ENCODE results near the gene GPR137.
"Not testable (repeated sequence)": the region's sequence is repeated elsewhere in the genome, so short reads cannot be mapped to it uniquely, and the experiment has no call there.

GPR137 gene

GRCh38 chr11:64318766-64319761, 33.4 kb downstream of the GPR137 start:
- H3K9me3 ChIP-seq (ENCODE audit: control insufficient read depth in 5 of 5, low read length in 5 of 5), result no peaks in the 10 kb centered on the region
- H3K4me3 ChIP-seq (ENCODE audit: low read depth in 1 of 5, low read length in 5 of 5), result peak overlapping the region; percentile 74 to 91 (median 88)
- H3K27me3 ChIP-seq (ENCODE audit: control insufficient read depth in 5 of 5, insufficient read depth in 4 of 5, low read length in 5 of 5), result no peaks in the 10 kb centered on the region
- peak overlapping the region in 4 of 5 donors; percentile 38 to 94 (median 78) for H3K9ac ChIP-seq (ENCODE audit: low read length in 5 of 5)
- peaks cover 0 to 39% (median 26%) of the 10 kb centered on the region in 5 donors for H3K4me1 ChIP-seq (ENCODE audit: control insufficient read depth in 5 of 5, insufficient read depth in 5 of 5, low read length in 5 of 5)
- peaks cover 0 to 57% (median 44%) of the 10 kb centered on the region in 5 donors for H3K36me3 ChIP-seq (ENCODE audit: control insufficient read depth in 5 of 5, insufficient read depth in 5 of 5, low read length in 5 of 5)
- peak overlapping the region; percentile 99 for H3K27ac ChIP-seq (ENCODE audit: low read depth, low read length)

DNA sequence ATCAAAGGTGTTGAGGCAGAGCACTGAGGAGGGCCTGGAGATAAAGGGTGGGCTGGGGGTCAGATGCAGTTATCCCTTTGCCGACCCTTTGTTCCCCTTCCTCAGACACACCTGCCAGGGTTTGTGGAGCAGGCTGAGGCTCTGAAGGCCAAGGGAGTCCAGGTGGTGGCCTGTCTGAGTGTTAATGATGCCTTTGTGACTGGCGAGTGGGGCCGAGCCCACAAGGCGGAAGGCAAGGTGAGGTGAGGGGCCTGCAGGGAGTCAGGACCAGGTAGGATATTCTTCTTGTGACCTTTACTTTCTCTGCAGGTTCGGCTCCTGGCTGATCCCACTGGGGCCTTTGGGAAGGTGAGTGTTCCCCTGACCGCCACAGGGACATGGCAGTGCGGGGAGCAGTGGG, 34.9 kb downstream of the GPR137 start:
- no peak overlapping the region for H3K27ac ChIP-seq (ENCODE audit: low read depth, low read length)
- peaks cover 0 to 33% (median 21%) of the 10 kb centered on the region in 5 donors for H3K4me1 ChIP-seq (ENCODE audit: control insufficient read depth in 5 of 5, insufficient read depth in 5 of 5, low read length in 5 of 5)
- no peak overlapping the region for H3K9ac ChIP-seq (ENCODE audit: low read length in 5 of 5)

GRCh38 chr11:64321026-64321425, 35.4 kb downstream of the GPR137 start:
- Histone ChIP-seq H3K4me1 (ENCODE audit: control insufficient read depth in 5 of 5, insufficient read depth in 5 of 5, low read length in 5 of 5) (peaks cover 0 to 32% (median 21%) of the 10 kb centered on the region in 5 donors), H3K27ac (ENCODE audit: low read depth, low read length) (no peak overlapping the region), H3K9ac (ENCODE audit: low read length in 5 of 5) (no peak overlapping the region)

More for the DNA sequence above, 34.9 kb downstream of the GPR137 start:
- Histone ChIP-seq H3K36me3 (ENCODE audit: control insufficient read depth in 5 of 5, insufficient read depth in 5 of 5, low read length in 5 of 5) (peaks cover 0 to 42% (median 29%) of the 10 kb centered on the region in 5 donors), H3K4me3 (ENCODE audit: low read depth in 1 of 5, low read length in 5 of 5) (no peak overlapping the region), H3K9me3 (ENCODE audit: control insufficient read depth in 5 of 5, low read length in 5 of 5) (no peaks in the 10 kb centered on the region), H3K27me3 (ENCODE audit: control insufficient read depth in 5 of 5, insufficient read depth in 4 of 5, low read length in 5 of 5) (no peaks in the 10 kb centered on the region)

DNA sequence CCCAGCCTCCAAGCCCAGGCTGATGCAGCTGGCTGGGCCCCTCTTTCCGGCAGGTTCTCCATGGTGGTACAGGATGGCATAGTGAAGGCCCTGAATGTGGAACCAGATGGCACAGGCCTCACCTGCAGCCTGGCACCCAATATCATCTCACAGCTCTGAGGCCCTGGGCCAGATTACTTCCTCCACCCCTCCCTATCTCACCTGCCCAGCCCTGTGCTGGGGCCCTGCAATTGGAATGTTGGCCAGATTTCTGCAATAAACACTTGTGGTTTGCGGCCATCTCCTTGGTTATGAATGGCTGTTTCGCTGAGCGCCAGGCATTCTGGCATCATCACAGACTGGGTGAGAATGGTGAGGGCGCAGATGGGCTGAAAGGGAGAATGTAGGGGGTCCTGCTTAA, 35.9 kb downstream of the GPR137 start:
- Histone ChIP-seq H3K36me3 (ENCODE audit: control insufficient read depth in 5 of 5, insufficient read depth in 5 of 5, low read length in 5 of 5) (peaks cover 0 to 35% (median 24%) of the 10 kb centered on the region in 5 donors), H3K9me3 (ENCODE audit: control insufficient read depth in 5 of 5, low read length in 5 of 5) (no peaks in the 10 kb centered on the region), H3K27me3 (ENCODE audit: control insufficient read depth in 5 of 5, insufficient read depth in 4 of 5, low read length in 5 of 5) (no peaks in the 10 kb centered on the region), H3K27ac (ENCODE audit: low read depth, low read length) (no peak overlapping the region), H3K9ac (ENCODE audit: low read length in 5 of 5) (no peak overlapping the region), H3K4me1 (ENCODE audit: control insufficient read depth in 5 of 5, insufficient read depth in 5 of 5, low read length in 5 of 5) (peaks cover 0 to 27% (median 21%) of the 10 kb centered on the region in 5 donors), H3K4me3 (ENCODE audit: low read depth in 1 of 5, low read length in 5 of 5) (no peak overlapping the region)

More at GRCh38 chr11:64321026-64321425, 35.4 kb downstream of the GPR137 start:
- no peaks in the 10 kb centered on the region for H3K27me3 ChIP-seq (ENCODE audit: control insufficient read depth in 5 of 5, insufficient read depth in 4 of 5, low read length in 5 of 5)
- H3K9me3 ChIP-seq (ENCODE audit: control insufficient read depth in 5 of 5, low read length in 5 of 5), result no peaks in the 10 kb centered on the region
- no peak overlapping the region for H3K4me3 ChIP-seq (ENCODE audit: low read depth in 1 of 5, low read length in 5 of 5)
- peaks cover 0 to 37% (median 27%) of the 10 kb centered on the region in 5 donors for H3K36me3 ChIP-seq (ENCODE audit: control insufficient read depth in 5 of 5, insufficient read depth in 5 of 5, low read length in 5 of 5)

- H3K9ac ChIP-seq (ENCODE audit: low read length in 5 of 5), result no peak overlapping the region
- H3K27ac ChIP-seq (ENCODE audit: low read depth, low read length), result no peak overlapping the region
- peaks cover 0 to 35% (median 24%) of the 10 kb centered on the region in 5 donors for H3K36me3 ChIP-seq (ENCODE audit: control insufficient read depth in 5 of 5, insufficient read depth in 5 of 5, low read length in 5 of 5)
- H3K4me3 ChIP-seq (ENCODE audit: low read depth in 1 of 5, low read length in 5 of 5), result no peak overlapping the region
- no peaks in the 10 kb centered on the region for H3K9me3 ChIP-seq (ENCODE audit: control insufficient read depth in 5 of 5, low read length in 5 of 5)
- H3K27me3 ChIP-seq (ENCODE audit: control insufficient read depth in 5 of 5, insufficient read depth in 4 of 5, low read length in 5 of 5), result no peaks in the 10 kb centered on the region
- H3K4me1 ChIP-seq (ENCODE audit: control insufficient read depth in 5 of 5, insufficient read depth in 5 of 5, low read length in 5 of 5), result peaks cover 0 to 15% (median 15%) of the 10 kb centered on the region in 5 donors
Measured at GRCh38 chr11:64322925-64323260, 37.2 kb downstream of the GPR137 start.

DNA sequence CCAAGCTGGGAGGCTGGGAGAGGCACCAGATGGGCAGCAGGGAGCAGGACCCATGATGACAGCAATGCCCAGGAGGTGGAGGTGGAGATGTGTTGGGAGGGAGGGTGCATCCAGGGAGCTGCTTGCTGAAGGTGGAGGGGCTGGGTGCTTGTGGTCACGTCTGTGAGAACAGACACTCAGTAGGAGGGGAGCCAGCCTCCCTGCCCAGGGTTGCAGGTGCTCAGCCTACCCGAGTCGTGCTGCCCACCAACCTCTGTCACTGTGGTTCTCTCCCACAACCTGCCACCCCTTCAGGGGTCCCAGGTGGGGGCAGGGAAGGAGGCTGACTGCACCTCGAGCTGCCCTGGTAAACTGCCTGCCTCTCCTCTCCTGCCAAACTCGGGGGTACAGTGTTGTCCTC, 37.7 kb downstream of the GPR137 start:
- Histone ChIP-seq H3K27ac (ENCODE audit: low read depth, low read length) (no peak overlapping the region), H3K27me3 (ENCODE audit: control insufficient read depth in 5 of 5, insufficient read depth in 4 of 5, low read length in 5 of 5) (no peaks in the 10 kb centered on the region), H3K4me1 (ENCODE audit: control insufficient read depth in 5 of 5, insufficient read depth in 5 of 5, low read length in 5 of 5) (peaks cover 0 to 13% (median 13%) of the 10 kb centered on the region in 5 donors), H3K9ac (ENCODE audit: low read length in 5 of 5) (no peak overlapping the region), H3K4me3 (ENCODE audit: low read depth in 1 of 5, low read length in 5 of 5) (no peak overlapping the region), H3K9me3 (ENCODE audit: control insufficient read depth in 5 of 5, low read length in 5 of 5) (no peaks in the 10 kb centered on the region), H3K36me3 (ENCODE audit: control insufficient read depth in 5 of 5, insufficient read depth in 5 of 5, low read length in 5 of 5) (peaks cover 0 to 35% (median 24%) of the 10 kb centered on the region in 5 donors)

DNA sequence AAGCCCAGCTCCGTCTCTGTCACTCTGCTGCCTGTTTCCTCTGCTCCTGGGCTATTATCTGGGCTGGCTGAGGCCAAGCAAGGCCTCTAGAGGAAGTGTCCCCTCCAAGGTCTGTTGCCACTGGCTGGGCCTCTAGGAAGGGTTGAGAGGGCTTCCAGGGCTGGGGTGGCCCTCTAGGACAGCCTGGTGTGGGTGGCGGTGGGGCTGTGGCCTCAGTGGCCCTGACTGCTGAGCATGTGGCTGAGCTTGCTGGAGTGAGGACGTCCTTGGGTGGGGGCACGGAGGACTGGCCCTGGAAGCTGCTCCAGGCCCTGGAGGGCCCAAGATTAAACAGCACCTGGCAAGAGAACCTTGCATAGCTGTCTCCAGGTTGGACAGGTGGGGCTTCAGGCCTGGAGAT, 38.3 kb downstream of the GPR137 start:
- not testable (repeated sequence) for H3K9ac ChIP-seq (ENCODE audit: low read length in 5 of 5); H3K9me3 ChIP-seq (ENCODE audit: control insufficient read depth in 5 of 5, low read length in 5 of 5); H3K27me3 ChIP-seq (ENCODE audit: control insufficient read depth in 5 of 5, insufficient read depth in 4 of 5, low read length in 5 of 5); H3K4me3 ChIP-seq (ENCODE audit: low read depth in 1 of 5, low read length in 5 of 5); H3K27ac ChIP-seq (ENCODE audit: low read depth, low read length)
- Histone ChIP-seq H3K4me1 (ENCODE audit: control insufficient read depth in 5 of 5, insufficient read depth in 5 of 5, low read length in 5 of 5) (peaks cover 0 to 12% (median 9%) of the 10 kb centered on the region in 5 donors), H3K36me3 (ENCODE audit: control insufficient read depth in 5 of 5, insufficient read depth in 5 of 5, low read length in 5 of 5) (peaks cover 0 to 35% (median 24%) of the 10 kb centered on the region in 5 donors)

- H3K36me3 ChIP-seq (ENCODE audit: control insufficient read depth in 5 of 5, insufficient read depth in 5 of 5, low read length in 5 of 5), result peaks cover 0 to 35% (median 24%) of the 10 kb centered on the region in 5 donors
- no peak overlapping the region for H3K27ac ChIP-seq (ENCODE audit: low read depth, low read length)
- H3K27me3 ChIP-seq (ENCODE audit: control insufficient read depth in 5 of 5, insufficient read depth in 4 of 5, low read length in 5 of 5), result no peaks in the 10 kb centered on the region
- no peak overlapping the region for H3K9ac ChIP-seq (ENCODE audit: low read length in 5 of 5)
- peaks cover 7 to 12% (median 11%) of the 10 kb centered on the region in 5 donors for H3K4me1 ChIP-seq (ENCODE audit: control insufficient read depth in 5 of 5, insufficient read depth in 5 of 5, low read length in 5 of 5)
- no peaks in the 10 kb centered on the region for H3K9me3 ChIP-seq (ENCODE audit: control insufficient read depth in 5 of 5, low read length in 5 of 5)
- no peak overlapping the region for H3K4me3 ChIP-seq (ENCODE audit: low read depth in 1 of 5, low read length in 5 of 5)
Measured at GRCh38 chr11:64324692-64325469, 39.2 kb downstream of the GPR137 start.

- H3K27me3 ChIP-seq (ENCODE audit: control insufficient read depth in 5 of 5, insufficient read depth in 4 of 5, low read length in 5 of 5), result peaks cover 0 to 2% (median 0%) of the 10 kb centered on the region in 5 donors
- no peaks in the 10 kb centered on the region for H3K9me3 ChIP-seq (ENCODE audit: control insufficient read depth in 5 of 5, low read length in 5 of 5)
- H3K4me3 ChIP-seq (ENCODE audit: low read depth in 1 of 5, low read length in 5 of 5), result no peak overlapping the region
- no peak overlapping the region for H3K9ac ChIP-seq (ENCODE audit: low read length in 5 of 5)
- H3K36me3 ChIP-seq (ENCODE audit: control insufficient read depth in 5 of 5, insufficient read depth in 5 of 5, low read length in 5 of 5), result peaks cover 0 to 15% (median 6%) of the 10 kb centered on the region in 5 donors
- peaks cover 9 to 28% (median 21%) of the 10 kb centered on the region in 5 donors for H3K4me1 ChIP-seq (ENCODE audit: control insufficient read depth in 5 of 5, insufficient read depth in 5 of 5, low read length in 5 of 5)
- no peak overlapping the region for H3K27ac ChIP-seq (ENCODE audit: low read depth, low read length)
Measured at GRCh38 chr11:64327375-64327774, 41.7 kb downstream of the GPR137 start.

Data from subcutaneous abdominal adipose tissue (tissue), 5 donors.